Right lobe of liver (tissue), 6 donors: Measurements from ENCODE around the gene OTOP2. TPM values are rescaled to one million over a fixed set of nuclear protein-coding genes. Genes with fewer than 3 reads are reported as not detected.

Source experiments
- ATAC-seq, 4 donors: fragments of 200-7000 bp; cut with Tn5 transposase; one replicate each; pipeline ENCODE4 v1.9.1; 2020; ENCODE audit warnings: mild to moderate bottlenecking in 4 of 4, moderate library complexity in 4 of 4
- DNase-seq, 3 donors: peaks; one replicate each; pipeline ENCODE4 v3.0.0-alpha.2; 2020
- H3K27ac ChIP-seq, 3 donors: fragments of 200-600 bp; one replicate each; pipeline ENCODE4 v1.8.0; 2022
- H3K27me3 ChIP-seq, 2 donors: fragments of 200-600 bp; one replicate each; pipeline ENCODE4 v1.8.0; 2022
- H3K36me3 ChIP-seq, 4 donors: fragments of 200-600 bp; sonication (generic) in 1 of 4; one replicate each; pipeline versions ENCODE4 v1.5.1 to v1.8.0; 2017 to 2022; ENCODE audit warnings: control low read depth in 1 of 4
- H3K4me1 ChIP-seq, 4 donors: fragments of 200-600 bp; sonication (generic) in 1 of 4; one replicate each; pipeline versions ENCODE4 v1.5.1 to v1.8.0; 2017 to 2022; ENCODE audit warnings: control low read depth in 1 of 4
- H3K4me3 ChIP-seq, 3 donors: fragments of 200-600 bp; one replicate each; pipeline ENCODE4 v1.8.0; 2022
- H3K9me3 ChIP-seq, 4 donors: fragments of 200-600 bp; sonication (generic) in 1 of 4; one replicate each; pipeline versions ENCODE4 v1.5.1 to v1.8.0; 2017 to 2022; ENCODE audit warnings: control low read depth in 1 of 4
- POLR2A ChIP-seq: fragments of 450-650 bp; IDR thresholded peaks from one replicate; pipeline ENCODE4 v1.6.1; 2017; ENCODE audit warnings: antibody characterized with exemption, mild to moderate bottlenecking
- WGBS: methylation state at CpG from one replicate; pipeline ENCODE4 v1.1.6; 2018; ENCODE audit warnings: low coverage, low lambda C conversion rate; ENCODE audit not compliant: insufficient coverage; ENCODE audit errors: missing lambda C conversion rate; 5-methylcytosine and 5-hydroxymethylcytosine counted together
- intact Hi-C, 2 donors: fragments of 100-400 bp; cut with DNase I; formaldehyde crosslinking; loops; one replicate each; pipeline versions ENCODE4 v1.11.2 to v1.14.1; 2022
- total RNA-seq, 6 experiments: library from RNA; depleted of rRNA in 2 of 6; stranded (reverse); fragments of >200 nt in 2 of 6; fragmentation: NEBNext Ultra II Directional in 3 of 6; extraction: Animal tissue kit (Norgen Biotek cat#: 25700) in 3 of 6; gene quantifications; one replicate each; pipeline versions ENCODE4 v1.1.0 to v1.2.4, GENCODE V29; 2016 to 2023
- TF ChIP-seq, protein P1 (sequence below), 4 donors: fragments of 200-600 bp in 3 of 4; fragments of 450-650 bp in 1 of 4; IDR thresholded peaks; one replicate each; pipeline versions ENCODE4 v1.5.1 to v1.8.0; 2016 to 2022; ENCODE audit warnings: antibody characterized with exemption in 4 of 4, mild to moderate bottlenecking in 2 of 4
- donor health status: DM: no; HTN: yes; CAD: no.
- donor health status: DM: no; HTN: no; CAD: no.
- donor health status: DM: no; HTN: no; CAD: no.
- donor health status: DM: no; HTN: yes; CAD: no.
- donor health status: DM: no; HTN: yes; CAD: no.

Gene OTOP2
- total RNA-seq, 6 experiments from 2014 or later: not detected

DNA sequence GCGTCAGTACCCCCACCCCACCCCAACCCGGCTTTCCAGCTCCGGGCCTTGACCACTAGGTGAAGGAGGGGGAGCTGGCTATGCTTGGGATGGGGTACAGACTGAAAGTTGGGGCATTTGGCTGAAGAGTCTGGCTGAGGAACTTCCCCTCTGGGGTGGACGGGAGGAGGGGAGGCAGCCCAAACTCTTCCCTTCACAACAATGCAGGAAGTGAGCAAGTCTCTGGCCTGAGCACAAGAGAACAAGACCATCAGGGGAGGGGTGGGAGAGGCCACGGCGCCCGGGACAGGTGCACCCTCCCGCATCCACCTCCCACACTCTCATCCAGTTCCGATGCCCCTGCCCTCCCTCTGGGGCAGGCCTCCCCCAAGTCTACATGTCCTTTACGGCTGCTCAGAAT, 6.6 kb upstream of the OTOP2 start:
- intact Hi-C loops: no loop called here
- Histone ChIP-seq H3K27ac (no peak overlapping the region), H3K4me1 (no peaks in the 10 kb centered on the region), H3K27me3 (no peaks in the 10 kb centered on the region), H3K36me3 (no peaks in the 10 kb centered on the region), H3K9me3 (no peaks in the 10 kb centered on the region), H3K4me3 (no peak overlapping the region)
- TF ChIP-seq, protein P1, sequence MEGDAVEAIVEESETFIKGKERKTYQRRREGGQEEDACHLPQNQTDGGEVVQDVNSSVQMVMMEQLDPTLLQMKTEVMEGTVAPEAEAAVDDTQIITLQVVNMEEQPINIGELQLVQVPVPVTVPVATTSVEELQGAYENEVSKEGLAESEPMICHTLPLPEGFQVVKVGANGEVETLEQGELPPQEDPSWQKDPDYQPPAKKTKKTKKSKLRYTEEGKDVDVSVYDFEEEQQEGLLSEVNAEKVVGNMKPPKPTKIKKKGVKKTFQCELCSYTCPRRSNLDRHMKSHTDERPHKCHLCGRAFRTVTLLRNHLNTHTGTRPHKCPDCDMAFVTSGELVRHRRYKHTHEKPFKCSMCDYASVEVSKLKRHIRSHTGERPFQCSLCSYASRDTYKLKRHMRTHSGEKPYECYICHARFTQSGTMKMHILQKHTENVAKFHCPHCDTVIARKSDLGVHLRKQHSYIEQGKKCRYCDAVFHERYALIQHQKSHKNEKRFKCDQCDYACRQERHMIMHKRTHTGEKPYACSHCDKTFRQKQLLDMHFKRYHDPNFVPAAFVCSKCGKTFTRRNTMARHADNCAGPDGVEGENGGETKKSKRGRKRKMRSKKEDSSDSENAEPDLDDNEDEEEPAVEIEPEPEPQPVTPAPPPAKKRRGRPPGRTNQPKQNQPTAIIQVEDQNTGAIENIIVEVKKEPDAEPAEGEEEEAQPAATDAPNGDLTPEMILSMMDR (IDR thresholded peaks at IDR 0.05): no peak
- TF ChIP-seq POLR2A: no peak
- 34% methylated on average over 4 of the region's 10 CpGs for WGBS
- DNase-seq (no peak), ATAC-seq (peak in 3 of 4 donors; percentile 18 to 50 (median 28))

DNA sequence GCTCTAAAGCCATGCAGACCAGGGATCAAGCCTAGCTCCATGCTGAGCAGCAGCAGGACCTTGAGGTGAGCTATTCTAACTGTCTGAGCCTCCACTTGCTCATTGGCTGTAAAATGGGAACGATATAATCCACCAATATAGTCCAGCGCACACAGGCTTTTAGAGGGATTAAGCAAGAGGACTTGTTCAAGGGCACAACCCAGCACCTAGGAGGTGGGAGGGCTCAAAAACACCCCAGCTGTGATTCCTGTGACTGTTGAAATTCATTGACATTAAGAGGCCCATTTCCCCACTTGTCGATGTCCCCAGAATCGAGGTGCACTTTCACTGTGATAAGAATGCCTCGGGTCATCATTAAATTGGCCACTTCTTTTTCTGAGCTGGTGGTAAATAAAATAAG, 5.2 kb upstream of the OTOP2 start:
- H3K4me3 ChIP-seq: no peak overlapping the region
- TF ChIP-seq, protein P1 (IDR thresholded peaks at IDR 0.05): no peak
- no peak for TF ChIP-seq POLR2A
- no peaks in the 10 kb centered on the region for H3K9me3 ChIP-seq
- no peak overlapping the region for H3K27ac ChIP-seq
- no peak for DNase-seq
- no peak for ATAC-seq
- peaks cover 0 to 9% (median 4%) of the 10 kb centered on the region in 4 donors for H3K4me1 ChIP-seq
- H3K36me3 ChIP-seq: no peaks in the 10 kb centered on the region
- 78% methylated on average over 3 of the region's 5 CpGs for WGBS
- H3K27me3 ChIP-seq: peaks cover 0 to 11% of the 10 kb centered on the region in 2 donors
- intact Hi-C loops: no loop called here

DNA sequence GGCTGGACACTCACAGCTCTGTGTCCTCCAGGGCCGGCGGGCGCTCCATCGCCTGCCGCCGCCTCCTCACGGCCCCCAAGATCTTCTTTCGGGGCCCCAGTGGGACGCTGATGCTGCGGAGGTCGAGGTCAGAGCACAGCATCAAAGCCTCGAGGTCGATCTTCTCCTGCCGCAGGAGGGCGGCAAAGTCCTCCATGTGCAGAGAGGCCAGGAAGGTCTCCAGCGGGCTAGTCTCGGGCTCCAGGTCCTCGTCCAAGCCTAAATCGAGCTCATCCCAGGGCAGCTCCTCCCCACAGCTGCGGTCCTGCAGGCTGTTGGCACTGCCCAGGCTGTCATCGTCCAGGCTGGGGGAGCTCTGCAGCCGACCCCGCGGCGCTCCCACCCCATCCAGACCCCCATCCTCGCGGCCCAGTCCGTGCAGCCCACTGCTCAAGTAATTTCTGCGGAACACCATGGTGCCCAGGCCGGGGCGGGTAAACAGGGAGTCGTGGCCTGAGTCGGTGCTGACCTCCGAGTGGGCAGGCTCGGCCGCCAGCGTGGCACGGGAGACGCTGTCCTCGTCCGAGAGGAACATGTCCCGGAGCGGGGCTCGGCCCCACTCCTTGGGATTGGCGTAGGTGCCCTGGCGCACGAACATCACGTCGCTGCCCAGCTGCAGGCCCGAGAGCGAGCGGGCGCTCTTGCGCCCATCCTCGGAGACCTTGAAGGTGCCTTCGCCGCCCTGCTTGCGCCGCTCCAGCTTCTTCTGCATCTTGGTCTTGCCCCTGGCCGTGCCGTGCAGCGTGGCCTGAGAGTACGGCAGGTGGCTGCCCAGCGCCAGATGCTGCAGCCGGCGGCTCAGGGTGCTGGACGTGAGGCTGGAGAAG, 4.4 kb upstream of the OTOP2 start:
- DNase-seq (no peak), ATAC-seq (peak; percentile 18 to 51 (median 42))

DNA sequence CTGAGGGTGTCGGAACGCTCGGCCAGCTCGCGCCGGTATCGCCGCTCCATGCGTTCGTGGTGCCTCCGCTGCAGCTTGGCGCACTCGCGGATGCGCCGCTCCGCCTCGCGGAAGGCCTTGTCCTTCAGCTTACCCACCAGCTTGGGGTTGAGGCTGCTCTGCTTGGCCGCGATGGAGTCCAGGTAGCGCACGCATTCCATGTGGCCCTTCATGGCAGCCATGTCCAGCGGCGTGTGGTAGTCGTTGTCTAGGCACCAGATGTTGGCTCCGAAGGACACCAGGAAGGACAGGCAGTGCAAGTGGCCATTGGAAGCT, 3.8 kb upstream of the OTOP2 start:
- no peak for DNase-seq

More for the DNA sequence above, 4.4 kb upstream of the OTOP2 start:
- no peak overlapping the region for H3K4me3 ChIP-seq
- 70% methylated on average over 15 of the region's 67 CpGs for WGBS
- no peaks in the 10 kb centered on the region for H3K36me3 ChIP-seq
- TF ChIP-seq, protein P1 (IDR thresholded peaks at IDR 0.05): peak; percentile 7 to 42 (median 28)
- TF ChIP-seq POLR2A: no peak
- no peak overlapping the region for H3K27ac ChIP-seq
- peaks cover 0 to 16% of the 10 kb centered on the region in 2 donors for H3K27me3 ChIP-seq
- H3K9me3 ChIP-seq: no peaks in the 10 kb centered on the region
- peaks cover 0 to 12% (median 4%) of the 10 kb centered on the region in 4 donors for H3K4me1 ChIP-seq
- intact Hi-C loops: loop anchor here in 1 of 2 donors (5.0 kb wide), 1 partner anchor 38 kb away; no protein-coding TSS in a partner anchor

More for the DNA sequence above, 3.8 kb upstream of the OTOP2 start:
- H3K4me3 ChIP-seq: no peak overlapping the region
- ATAC-seq: no peak
- intact Hi-C loops: loop anchor here in 1 of 2 donors (5.0 kb wide), 1 partner anchor 37 kb away; no protein-coding TSS in a partner anchor
- TF ChIP-seq, protein P1 (IDR thresholded peaks at IDR 0.05): no peak
- TF ChIP-seq POLR2A: no peak
- H3K27me3 ChIP-seq: peaks cover 0 to 22% of the 10 kb centered on the region in 2 donors
- H3K27ac ChIP-seq: no peak overlapping the region
- WGBS: 90% methylated on average over 2 of the region's 27 CpGs
- H3K4me1 ChIP-seq: peaks cover 0 to 12% (median 4%) of the 10 kb centered on the region in 4 donors
- no peaks in the 10 kb centered on the region for H3K36me3 ChIP-seq
- H3K9me3 ChIP-seq: no peaks in the 10 kb centered on the region
